Amygdala (tissue), 56 donors: ENCODE data around the gene TMEM45B.
A peak's percentile ranks its signal among the peaks of the same experiment; 100 is the strongest.

Source experiments
- DNase-seq, 56 donors: peaks; one replicate each; lab custom pipeline; 2025; lab: John Stamatoyannopoulos, UW

TMEM45B gene

DNA sequence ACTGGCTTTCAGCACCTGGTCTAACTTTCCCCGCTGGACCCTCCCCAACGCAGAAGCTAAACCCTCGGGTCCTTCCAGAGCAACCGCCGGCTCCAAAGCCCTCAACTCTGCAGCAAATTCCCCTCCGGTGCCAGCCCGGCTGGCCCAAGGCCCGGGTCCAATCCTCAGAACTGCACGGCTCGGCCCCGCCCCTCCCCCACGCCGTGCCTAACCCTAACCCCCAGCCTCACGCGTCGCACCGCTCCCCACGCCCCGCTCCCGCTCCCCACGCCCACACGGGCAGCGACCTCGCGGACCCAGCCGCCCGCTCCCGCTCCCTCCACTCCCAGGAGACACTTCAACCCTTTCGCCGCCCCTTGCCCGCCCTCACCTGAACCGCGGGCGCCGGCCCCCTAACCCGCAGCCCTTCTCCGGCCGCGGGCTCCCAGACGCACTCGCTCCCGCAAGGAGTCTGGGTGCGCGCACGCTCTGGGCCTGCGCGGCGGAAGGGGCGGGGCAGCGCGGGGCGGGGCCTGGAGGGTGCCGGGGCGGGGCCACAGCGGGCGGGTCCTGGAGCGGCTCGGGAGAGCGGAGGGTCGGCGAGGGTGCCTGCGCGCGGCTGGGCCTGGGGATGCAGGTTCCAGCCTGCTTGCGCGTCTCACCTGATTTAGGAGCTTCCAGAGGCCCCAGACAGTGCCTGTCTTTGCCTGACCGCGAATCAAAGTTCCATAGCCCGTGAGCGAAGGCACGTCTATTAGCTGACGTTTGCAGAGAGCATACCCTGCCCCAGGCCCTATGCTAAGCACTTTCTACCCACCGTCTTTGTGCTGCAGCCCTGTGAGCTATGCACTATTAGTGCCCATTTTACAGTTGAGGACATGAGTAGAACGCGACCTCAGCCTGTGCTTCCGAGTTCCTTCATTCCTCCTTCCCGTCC lies 79.7 kb downstream of the TMEM45B start, which contains the start of gene NFRKB:
NFRKB (minus strand) TSS at position 453 of the 916 bp plus-strand sequence. CDS start 2,729 bp downstream, outside the sequence.
- DNase-seq = peak in 55 of 56 donors; percentile 23 to 90 (median 75)

DNA sequence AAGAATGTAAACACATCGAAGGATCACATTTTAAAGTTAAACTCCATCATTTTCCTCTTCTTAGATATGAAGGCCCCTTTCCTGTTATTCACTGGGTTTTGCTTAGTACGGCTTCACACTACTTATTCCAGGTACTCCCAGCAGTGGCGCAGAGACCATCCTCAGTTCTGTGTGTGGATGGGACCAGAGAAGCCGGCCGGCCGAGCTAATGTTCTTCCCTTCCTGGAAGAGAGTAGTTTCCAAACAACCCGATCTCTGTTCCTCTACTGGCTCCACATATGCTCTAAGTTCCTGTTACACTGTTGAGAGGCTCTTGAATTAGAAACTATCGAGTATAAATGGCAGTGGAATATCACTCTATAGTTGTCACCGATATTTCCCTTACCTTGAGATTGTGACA lies 80.4 kb downstream of the TMEM45B start:
- DNase-seq = peak in 4 of 56 donors; percentile 6 to 33 (median 17)

DNA sequence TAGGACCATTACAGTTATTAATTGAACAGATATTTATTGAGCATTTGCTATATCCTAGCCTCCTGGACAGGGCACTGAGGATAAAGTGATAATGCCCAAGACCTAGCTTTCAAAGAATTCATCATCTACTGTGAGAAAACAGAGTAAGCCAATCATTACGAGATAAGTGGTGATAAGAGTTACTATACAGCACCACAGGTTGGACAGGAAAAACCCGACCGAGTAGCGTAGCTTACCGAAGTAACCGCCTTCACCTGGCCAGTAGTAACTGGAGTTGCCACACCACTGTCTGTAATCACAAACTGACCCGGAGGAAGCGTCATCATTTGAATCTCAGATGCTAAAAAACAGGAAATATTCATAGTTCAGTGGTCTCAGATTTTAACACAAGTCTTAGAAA lies 89.8 kb downstream of the TMEM45B start:
- no peak for DNase-seq
